Hematopoietic multipotent progenitor cell treated with erythropoietin and hydrocortisone succinate and interleukin-3 and kit ligand, for 6 days (in vitro differentiated cells): ENCODE results near the gene IFT25.
"Not testable (repeated sequence)": the region's sequence is repeated elsewhere in the genome, so short reads cannot be mapped to it uniquely, and the experiment has no call there.

Source experiments
- DNase-seq: peaks from one replicate; pipeline ENCODE4 v3.0.0-alpha.2; 2015

The IFT25 gene

GRCh38 chr1:53881853-53882252, 63.6 kb downstream of the IFT25 start:
- DNase-seq = not testable (repeated sequence)

- DNase-seq = peak; percentile 83
Observed at GRCh38 chr1:53878492-53879105, 66.9 kb downstream of the IFT25 start.

- not testable (repeated sequence) for DNase-seq
Observed at GRCh38 chr1:53875150-53875549, 70.3 kb downstream of the IFT25 start.

- no peak for DNase-seq
Observed at GRCh38 chr1:53871773-53872484, 73.6 kb downstream of the IFT25 start.
